Large intestine (tissue), 3 donors: ENCODE data around the gene KRTAP10-10. TPM values are rescaled to one million over a fixed set of nuclear protein-coding genes. Genes with fewer than 3 reads are reported as not detected.
"Not testable (repeated sequence)": the region's sequence is repeated elsewhere in the genome, so short reads cannot be mapped to it uniquely, and the experiment has no call there.

Source experiments
- DNase-seq, 2 donors: peaks; one replicate each; pipeline versions ENCODE4 v3.0.0 to v3.0.0-alpha.2; 2013
- H3K27ac ChIP-seq: one replicate; pipeline ENCODE4 v1.5.1; 2013; ENCODE audit warnings: low read length
- H3K27me3 ChIP-seq: 2 replicates; pipeline ENCODE4 v1.6.1; 2013; ENCODE audit warnings: low read length; ENCODE audit not compliant: control insufficient read depth, insufficient read depth
- H3K36me3 ChIP-seq: 2 replicates; pipeline ENCODE4 v1.6.1; 2013; ENCODE audit warnings: low read length; ENCODE audit not compliant: control insufficient read depth, insufficient read depth
- H3K4me1 ChIP-seq: one replicate; pipeline ENCODE4 v1.6.1; 2013; ENCODE audit warnings: low read length; ENCODE audit not compliant: control insufficient read depth, insufficient read depth
- H3K4me3 ChIP-seq: one replicate; pipeline ENCODE4 v1.5.1; 2013; ENCODE audit warnings: low read length
- H3K9me3 ChIP-seq: one replicate; pipeline ENCODE4 v1.6.1; 2013; ENCODE audit warnings: mild to moderate bottlenecking, low read depth, low read length, moderate library complexity; ENCODE audit not compliant: control insufficient read depth
- WGBS: methylation state at CpG from one replicate; pipeline ENCODE4 v1.1.5; 2013; ENCODE audit warnings: low lambda C conversion rate; ENCODE audit not compliant: insufficient coverage; 5-methylcytosine and 5-hydroxymethylcytosine counted together
- polyA plus RNA-seq: library from polyadenylated mRNA; unstranded; fragments of 120-200 nt; gene quantifications from one replicate; pipeline ENCODE4 v1.2.1, GENCODE V29; 2013

The KRTAP10-10 gene
- polyA plus RNA-seq, 1 donor: not detected

GRCh38 chr21:44594406-44594916 lies 42.7 kb upstream of the KRTAP10-10 start:
- Histone ChIP-seq H3K36me3 (no peaks in the 10 kb centered on the region), H3K27ac (no peak overlapping the region), H3K4me3 (no peak overlapping the region), H3K4me1 (no peaks in the 10 kb centered on the region), H3K27me3 (peaks cover 3% of the 10 kb centered on the region), H3K9me3 (peaks cover 3% of the 10 kb centered on the region)
- 93% methylated on average over 3 of the region's 12 CpGs for WGBS
- DNase-seq: no peak

GRCh38 chr21:44595524-44595923 lies 41.6 kb upstream of the KRTAP10-10 start:
- WGBS: no CpG with 5 or more reads among the region's 6 CpGs
- H3K4me3 ChIP-seq: no peak overlapping the region
- no peaks in the 10 kb centered on the region for H3K4me1 ChIP-seq
- peaks cover 3% of the 10 kb centered on the region for H3K27me3 ChIP-seq
- no peak for DNase-seq
- no peak overlapping the region for H3K27ac ChIP-seq
- peaks cover 3% of the 10 kb centered on the region for H3K9me3 ChIP-seq
- no peaks in the 10 kb centered on the region for H3K36me3 ChIP-seq

GRCh38 chr21:44596068-44596725 lies 41.0 kb upstream of the KRTAP10-10 start:
- DNase-seq: no peak
- Histone ChIP-seq H3K4me1 (no peaks in the 10 kb centered on the region), H3K4me3 (no peak overlapping the region), H3K27ac (no peak overlapping the region), H3K27me3 (peaks cover 3% of the 10 kb centered on the region), H3K36me3 (no peaks in the 10 kb centered on the region), H3K9me3 (peaks cover 3% of the 10 kb centered on the region)
- 80% methylated on average over 2 of the region's 9 CpGs for WGBS

- Histone ChIP-seq H3K27me3 (peaks cover 3% of the 10 kb centered on the region), H3K4me1 (no peaks in the 10 kb centered on the region), H3K36me3 (no peaks in the 10 kb centered on the region), H3K4me3 (no peak overlapping the region), H3K27ac (no peak overlapping the region), H3K9me3 (peaks cover 3% of the 10 kb centered on the region)
- WGBS: no CpG with 5 or more reads among the region's 11 CpGs
- no peak for DNase-seq
Observed at GRCh38 chr21:44598061-44598460, 39.1 kb upstream of the KRTAP10-10 start.

- Histone ChIP-seq H3K36me3 (no peaks in the 10 kb centered on the region), H3K4me3 (no peak overlapping the region), H3K27me3 (peaks cover 3% of the 10 kb centered on the region), H3K9me3 (peaks cover 3% of the 10 kb centered on the region), H3K4me1 (no peaks in the 10 kb centered on the region), H3K27ac (no peak overlapping the region)
- 100% methylated on average over 1 of the region's 8 CpGs for WGBS
- no peak for DNase-seq
Observed at GRCh38 chr21:44599264-44600029, 37.7 kb upstream of the KRTAP10-10 start.

- H3K4me3 ChIP-seq, H3K9me3 ChIP-seq, H3K36me3 ChIP-seq, H3K27me3 ChIP-seq, H3K27ac ChIP-seq, H3K4me1 ChIP-seq, DNase-seq: not testable (repeated sequence)
- no CpG with 5 or more reads among the region's 23 CpGs for WGBS
Observed at GRCh38 chr21:44600118-44600978, 36.8 kb upstream of the KRTAP10-10 start, which contains the start of gene KRTAP10-7. KRTAP10-7 (plus strand) TSS chr21:44600597; CDS start chr21:44600622, 25 bp downstream.

- not testable (repeated sequence) for H3K4me1 ChIP-seq, DNase-seq, H3K27ac ChIP-seq, H3K36me3 ChIP-seq, H3K9me3 ChIP-seq, H3K4me3 ChIP-seq, H3K27me3 ChIP-seq
- no CpG with 5 or more reads among the region's 10 CpGs for WGBS
Observed at GRCh38 chr21:44601091-44601490, 36.1 kb upstream of the KRTAP10-10 start.

- peaks cover 3% of the 10 kb centered on the region for H3K9me3 ChIP-seq
- H3K4me3 ChIP-seq: no peak overlapping the region
- DNase-seq: no peak
- H3K27me3 ChIP-seq: no peaks in the 10 kb centered on the region
- H3K27ac ChIP-seq: no peak overlapping the region
- no peaks in the 10 kb centered on the region for H3K4me1 ChIP-seq
- H3K36me3 ChIP-seq: no peaks in the 10 kb centered on the region
- WGBS: no CpG with 5 or more reads among the region's 23 CpGs
Observed at GRCh38 chr21:44601596-44602462, 35.3 kb upstream of the KRTAP10-10 start.

GRCh38 chr21:44602463-44602850 lies 34.7 kb upstream of the KRTAP10-10 start:
- H3K4me1 ChIP-seq: no peaks in the 10 kb centered on the region
- WGBS: no CpG with 5 or more reads among the region's 21 CpGs
- no peak overlapping the region for H3K4me3 ChIP-seq
- H3K36me3 ChIP-seq: no peaks in the 10 kb centered on the region
- no peak overlapping the region for H3K27ac ChIP-seq
- peaks cover 3% of the 10 kb centered on the region for H3K9me3 ChIP-seq
- no peak for DNase-seq
- H3K27me3 ChIP-seq: no peaks in the 10 kb centered on the region
